HL-60 (cell line): ENCODE data around the gene NCK2.

Experiments
- DNase-seq, 2 experiments: peaks; one replicate each; pipeline ENCODE4 v3.0.0-alpha.2; 2010 to 2020; ENCODE audit warnings: low read depth in 1 of 2, low spot score in 1 of 2
- H3K27ac ChIP-seq: fragments of 250-450 bp; sonication (Bioruptor Pico); replicated peaks from 2 replicates; pipeline ENCODE4 v1.5.1; 2020; ENCODE audit warnings: mild to moderate bottlenecking, moderate library complexity
- H3K27me3 ChIP-seq: fragments of 250-450 bp; sonication (Bioruptor Pico); 2 replicates; pipeline ENCODE4 v1.5.1; 2021; ENCODE audit warnings: mild to moderate bottlenecking, moderate library complexity; ENCODE audit not compliant: insufficient read depth, poor library complexity, severe bottlenecking
- H3K4me3 ChIP-seq: replicated peaks from 2 replicates; pipeline ENCODE4 v1.5.1; 2011; ENCODE audit warnings: mild to moderate bottlenecking, control low read depth, low read length; ENCODE audit not compliant: insufficient read depth
- CTCF ChIP-seq: IDR thresholded peaks from one replicate; pipeline ENCODE4 v1.5.1; 2011; ENCODE audit warnings: low read length, control low read depth, inconsistent platforms; ENCODE audit not compliant: insufficient read depth
- GABPA ChIP-seq: IDR thresholded peaks from 2 replicates; pipeline ENCODE4 v1.6.1; 2012; ENCODE audit warnings: low read depth
- POLR2AphosphoS5 ChIP-seq: IDR thresholded peaks from 2 replicates; pipeline ENCODE4 v1.6.1; 2012; ENCODE audit warnings: low read depth
- REST ChIP-seq: IDR thresholded peaks from 2 replicates; pipeline ENCODE4 v1.6.1; 2012; ENCODE audit warnings: low read depth; ENCODE audit not compliant: insufficient replicate concordance
- SPI1 ChIP-seq: IDR thresholded peaks from 2 replicates; pipeline ENCODE4 v1.6.1; 2012; ENCODE audit warnings: low read depth, mild to moderate bottlenecking, borderline replicate concordance

Gene NCK2

GRCh38 chr2:105739426-105739825 is 5.3 kb upstream of the NCK2 start:
- H3K27ac ChIP-seq: no peak overlapping the region
- TF ChIP-seq REST (no peak), GABPA (no peak)
- H3K4me3 ChIP-seq: no peak overlapping the region

GRCh38 chr2:105739944-105740530 is 4.7 kb upstream of the NCK2 start:
- peak; percentile 99 for TF ChIP-seq SPI1
- no peak for TF ChIP-seq GABPA
- Histone ChIP-seq H3K27me3 (no peaks in the 10 kb centered on the region), H3K27ac (no peak overlapping the region), H3K4me3 (no peak overlapping the region)
- no peak for DNase-seq

More at GRCh38 chr2:105739426-105739825, 5.3 kb upstream of the NCK2 start:
- no peak for DNase-seq
- no peaks in the 10 kb centered on the region for H3K27me3 ChIP-seq

- TF ChIP-seq POLR2AphosphoS5: no peak
- TF ChIP-seq GABPA: no peak
- TF ChIP-seq SPI1: no peak
- no peak for TF ChIP-seq CTCF
- no peak for TF ChIP-seq REST
- Histone ChIP-seq H3K27ac (no peak overlapping the region), H3K27me3 (no peaks in the 10 kb centered on the region), H3K4me3 (no peak overlapping the region)
- no peak for DNase-seq
These were observed 3.5 kb upstream of the NCK2 start for GRCh38 chr2:105741174-105741573.

GRCh38 chr2:105741617-105742016 is 3.1 kb upstream of the NCK2 start:
- Histone ChIP-seq H3K27me3 (no peaks in the 10 kb centered on the region), H3K4me3 (no peak overlapping the region), H3K27ac (no peak overlapping the region)
- TF ChIP-seq CTCF (no peak), POLR2AphosphoS5 (no peak), GABPA (no peak), REST (no peak), SPI1 (no peak)
- no peak for DNase-seq
